Body of pancreas (tissue), 4 donors: Measurements from ENCODE around the gene GTPBP8. TPM values are rescaled to one million over a fixed set of nuclear protein-coding genes. Genes with fewer than 3 reads are reported as not detected.

Experiments used
- ATAC-seq: fragments of 150-250 bp; one replicate; pipeline ENCODE4 v1.9.1; 2016
- DNase-seq, 4 donors: peaks; one replicate each; pipeline ENCODE4 v3.0.0-alpha.2; 2019
- H3K27ac ChIP-seq, 4 donors: fragments of 200-600 bp; sonication (generic); 1 replicate in 3 of 4; 2 replicates in 1 of 4; pipeline versions ENCODE4 v1.5.1 to v1.6.1; 2016 to 2019; ENCODE audit warnings: mild to moderate bottlenecking in 1 of 4, mixed read lengths in 1 of 4, moderate library complexity in 1 of 4
- H3K27me3 ChIP-seq, 2 donors: fragments of 200-600 bp; sonication (generic); one replicate each; pipeline ENCODE4 v1.6.0; 2016; ENCODE audit warnings: mild to moderate bottlenecking in 1 of 2
- H3K36me3 ChIP-seq, 2 donors: fragments of 200-600 bp; sonication (generic); replicated peaks in 1 of 2; 2 replicates each; pipeline ENCODE4 v1.5.1; 2016; ENCODE audit warnings: low read depth in 2 of 2; ENCODE audit not compliant: insufficient read depth in 1 of 2
- H3K4me1 ChIP-seq: fragments of 200-600 bp; sonication (generic); one replicate; pipeline ENCODE4 v1.6.0; 2016
- H3K4me3 ChIP-seq, 2 donors: fragments of 200-600 bp; sonication (generic); 1 replicate in 1 of 2; 2 replicates in 1 of 2; pipeline ENCODE4 v1.5.1; 2016 to 2019
- H3K9me3 ChIP-seq, 3 donors: fragments of 200-600 bp; sonication (generic); 1 replicate in 2 of 3; 2 replicates in 1 of 3; pipeline ENCODE4 v1.5.1; 2016
- CTCF ChIP-seq, 7 experiments: fragments of 450-650 bp in 4 of 7; fragments of 200-600 bp in 3 of 7; sonication (generic) in 3 of 7; IDR thresholded peaks; one replicate each; pipeline ENCODE4 v1.5.1; 2016 to 2019; ENCODE audit warnings: antibody characterized with exemption in 7 of 7
- POLR2A ChIP-seq, 3 donors: fragments of 450-650 bp; IDR thresholded peaks; one replicate each; pipeline ENCODE4 v1.6.1; 2016; ENCODE audit warnings: antibody characterized with exemption in 3 of 3, mild to moderate bottlenecking in 2 of 3
- WGBS, 2 donors: methylation state at CpG; one replicate each; pipeline ENCODE4 v1.1.5; 2017; 5-methylcytosine and 5-hydroxymethylcytosine counted together
- intact Hi-C: fragments of 100-400 bp; cut with DNase I; formaldehyde crosslinking; loops from one replicate; pipeline ENCODE4 v1.15.1; 2023
- total RNA-seq, 2 donors: library from RNA; depleted of rRNA; stranded (reverse); fragments of >200 nt; gene quantifications; one replicate each; pipeline ENCODE4 v1.1.0, GENCODE V29; 2016

GTPBP8 gene
- total RNA-seq, 2 donors from 2014 or later = 10.6 to 13.2 TPM

DNA sequence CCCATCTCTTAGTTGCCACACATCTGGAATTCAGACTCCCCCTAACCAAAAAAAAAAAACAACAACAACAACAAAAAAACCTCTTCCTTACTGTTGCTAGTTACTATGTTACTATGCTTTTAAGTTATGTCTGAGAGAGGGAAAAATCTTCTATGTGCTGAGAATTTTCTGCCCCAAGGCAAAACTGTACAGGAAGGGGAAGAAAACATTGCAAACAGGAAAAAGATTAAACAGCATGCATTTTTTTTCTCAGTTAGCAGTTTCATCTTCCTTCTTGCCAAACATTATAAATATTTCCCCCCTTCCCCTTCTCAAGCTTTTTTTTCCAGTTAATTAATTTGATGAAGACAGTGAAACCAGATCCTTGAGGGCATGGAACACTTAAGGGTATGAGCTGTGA lies 14.8 kb upstream of the GTPBP8 start:
- Histone ChIP-seq H3K36me3 (no peaks in the 10 kb centered on the region), H3K27me3 (no peaks in the 10 kb centered on the region), H3K9me3 (no peaks in the 10 kb centered on the region), H3K4me1 (no peaks in the 10 kb centered on the region), H3K4me3 (no peak overlapping the region), H3K27ac (no peak overlapping the region)
- DNase-seq = no peak
- no peak for ATAC-seq
- no peak for TF ChIP-seq POLR2A (IDR thresholded peaks at IDR 0.05)
- intact Hi-C loops = loop anchor here (10.0 kb wide), 1 partner anchor 331 kb away; the partner anchor contains the start of gene CCDC80

- DNase-seq = no peak
Observed at GRCh38 chr3:112976953-112977352, 13.8 kb upstream of the GTPBP8 start.

DNA sequence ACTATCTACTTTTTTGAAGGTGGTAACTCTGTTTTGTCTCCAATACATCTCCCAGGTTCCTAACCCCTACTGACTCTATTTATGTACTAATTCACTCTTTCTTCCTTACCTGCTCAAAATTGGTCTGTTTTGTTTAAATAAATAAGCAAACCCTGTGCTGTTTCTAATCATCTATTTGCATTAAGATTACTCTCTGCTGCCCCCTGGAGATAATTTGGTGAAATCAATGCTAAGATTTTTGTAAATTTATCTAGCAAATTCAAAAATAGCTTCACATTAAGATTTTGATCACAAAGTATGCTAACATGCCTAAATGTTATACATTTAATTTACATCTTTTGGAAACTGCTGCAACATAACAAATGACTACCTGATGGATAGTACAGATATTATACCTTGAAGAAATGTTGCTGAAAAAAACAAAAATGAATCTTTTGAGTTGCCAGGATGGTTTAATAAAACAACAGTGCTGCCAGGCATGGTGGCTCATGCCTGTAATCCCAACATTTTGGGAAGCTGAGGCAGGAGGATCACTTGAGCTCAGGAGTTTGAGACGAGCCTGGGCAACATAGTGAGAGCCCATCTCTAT lies 11.4 kb upstream of the GTPBP8 start:
- Histone ChIP-seq H3K36me3 (no peaks in the 10 kb centered on the region), H3K4me1 (no peaks in the 10 kb centered on the region), H3K9me3 (no peaks in the 10 kb centered on the region), H3K27me3 (no peaks in the 10 kb centered on the region), H3K4me3 (no peak overlapping the region), H3K27ac (no peak overlapping the region)
- TF ChIP-seq POLR2A (IDR thresholded peaks at IDR 0.05) (no peak), CTCF (IDR thresholded peaks at IDR 0.05) (peak; percentile 27 to 74 (median 70))
- WGBS, 2 donors = 57 to 76% methylated on average over 1 of the region's 1 CpG
- no peak for DNase-seq
- ATAC-seq = peak; percentile 38
- intact Hi-C loops = loop anchor here (10.0 kb wide), 1 partner anchor 335 kb away; the partner anchor contains the start of gene CCDC80

More at GRCh38 chr3:112976953-112977352, 13.8 kb upstream of the GTPBP8 start:
- Histone ChIP-seq H3K36me3 (no peaks in the 10 kb centered on the region), H3K4me3 (no peak overlapping the region), H3K27me3 (no peaks in the 10 kb centered on the region), H3K9me3 (no peaks in the 10 kb centered on the region), H3K4me1 (no peaks in the 10 kb centered on the region), H3K27ac (no peak overlapping the region)
- TF ChIP-seq CTCF (IDR thresholded peaks at IDR 0.05) (no peak), POLR2A (IDR thresholded peaks at IDR 0.05) (no peak)
- intact Hi-C loops = loop anchor here (10.0 kb wide), 1 partner anchor 332 kb away; the partner anchor contains the start of gene CCDC80
- no peak for ATAC-seq
- WGBS, 2 donors = 67 to 70% methylated on average over 2 of the region's 2 CpGs

GRCh38 chr3:112980080-112980479 lies 10.7 kb upstream of the GTPBP8 start:
- WGBS, 2 donors = 9 to 14% methylated on average over 1 of the region's 1 CpG
- TF ChIP-seq POLR2A (IDR thresholded peaks at IDR 0.05) (no peak), CTCF (IDR thresholded peaks at IDR 0.05) (no peak)
- no peak for DNase-seq
- no peaks in the 10 kb centered on the region for H3K36me3 ChIP-seq
- intact Hi-C loops = loop anchor here (5.0 kb wide), 1 partner anchor 243 kb away; no protein-coding TSS in a partner anchor
- no peak for ATAC-seq
- no peak overlapping the region for H3K27ac ChIP-seq
- H3K4me3 ChIP-seq = no peak overlapping the region
- no peaks in the 10 kb centered on the region for H3K9me3 ChIP-seq
- H3K4me1 ChIP-seq = no peaks in the 10 kb centered on the region
- H3K27me3 ChIP-seq = no peaks in the 10 kb centered on the region

DNA sequence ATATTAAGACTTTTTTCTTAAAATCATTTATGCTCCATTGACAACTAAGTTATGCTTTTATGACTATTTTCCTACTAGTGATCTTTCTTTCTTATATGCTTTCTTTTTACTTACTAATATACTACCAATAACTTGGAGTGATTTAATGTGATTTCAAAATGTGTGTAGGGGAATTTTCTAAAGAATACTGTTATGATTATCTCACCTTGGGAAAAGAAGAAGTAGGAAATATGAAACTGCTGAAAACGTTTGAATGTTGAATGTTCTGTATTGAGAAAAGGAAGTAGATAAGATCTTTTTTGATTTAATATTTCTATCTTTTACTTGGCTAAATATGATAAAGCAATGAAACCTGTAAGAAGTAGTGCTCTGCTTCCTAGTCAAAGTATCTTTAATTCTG lies 8.1 kb upstream of the GTPBP8 start:
- H3K9me3 ChIP-seq = no peaks in the 10 kb centered on the region
- intact Hi-C loops = loop anchor here (5.0 kb wide), 1 partner anchor 245 kb away; no protein-coding TSS in a partner anchor
- ATAC-seq (no peak), DNase-seq (no peak)
- no peak for TF ChIP-seq POLR2A (IDR thresholded peaks at IDR 0.05)
- no peak overlapping the region for H3K27ac ChIP-seq
- no peak overlapping the region for H3K4me3 ChIP-seq
- H3K4me1 ChIP-seq = no peaks in the 10 kb centered on the region
- H3K36me3 ChIP-seq = no peaks in the 10 kb centered on the region
- no peaks in the 10 kb centered on the region for H3K27me3 ChIP-seq
- whole genome bisulfite sequencing, 2 donors = 10 to 18% methylated on average over 1 of the region's 1 CpG

DNA sequence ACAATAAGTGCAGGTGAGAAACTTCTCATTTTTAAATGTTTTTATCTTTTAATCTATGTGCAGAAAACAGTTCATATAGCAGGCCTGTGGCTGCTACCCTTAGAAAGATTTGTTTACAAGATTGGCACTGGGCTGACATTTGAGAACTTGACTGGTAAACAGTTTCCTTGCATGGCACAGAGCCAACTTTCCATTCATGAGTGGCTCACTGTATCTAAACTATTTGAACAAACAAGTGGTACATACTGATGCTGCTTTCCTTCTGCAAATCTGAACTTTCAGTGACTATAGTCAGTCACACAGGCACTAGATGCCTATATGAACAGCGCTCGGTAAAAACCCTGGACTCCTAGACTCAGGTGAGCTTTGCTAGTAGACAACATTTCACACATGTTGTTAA lies 6.3 kb upstream of the GTPBP8 start:
- H3K9me3 ChIP-seq = no peaks in the 10 kb centered on the region
- WGBS, 2 donors = 77 to 97% methylated on average over 2 of the region's 2 CpGs
- H3K4me1 ChIP-seq = no peaks in the 10 kb centered on the region
- intact Hi-C loops = loop anchor here (5.0 kb wide), 1 partner anchor 247 kb away; no protein-coding TSS in a partner anchor
- peak in 2 of 4 donors; percentile 14 to 16 for DNase-seq
- no peak for ATAC-seq
- TF ChIP-seq POLR2A (IDR thresholded peaks at IDR 0.05) (no peak), CTCF (IDR thresholded peaks at IDR 0.05) (no peak)
- H3K4me3 ChIP-seq = no peak overlapping the region
- no peaks in the 10 kb centered on the region for H3K36me3 ChIP-seq
- peak overlapping the region in 1 of 4 donors; percentile 17 for H3K27ac ChIP-seq
- no peaks in the 10 kb centered on the region for H3K27me3 ChIP-seq
